ENCODE measurements around the gene CD163L1.

DNA sequence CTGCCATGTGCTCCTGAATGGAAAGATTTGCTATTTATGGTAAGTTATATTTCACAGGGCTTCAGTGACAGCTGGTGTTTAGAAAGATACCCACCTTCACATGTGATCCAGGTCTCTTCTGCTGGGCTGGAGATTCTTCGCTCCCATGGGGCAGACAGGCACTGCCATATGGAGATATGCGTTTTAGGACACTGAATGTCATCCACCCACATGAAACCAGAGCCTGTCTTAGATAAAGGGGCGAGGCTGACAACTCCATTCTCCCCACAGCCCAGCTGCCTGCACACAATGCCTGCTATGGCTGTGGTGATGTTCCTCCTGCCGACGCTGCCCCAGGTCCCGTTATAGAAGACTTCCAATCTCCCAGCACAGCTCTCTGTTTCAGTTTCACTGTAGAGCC lies 70.7 kb downstream of the CD163L1 start:
- TF ChIP-seq, protein P1, sequence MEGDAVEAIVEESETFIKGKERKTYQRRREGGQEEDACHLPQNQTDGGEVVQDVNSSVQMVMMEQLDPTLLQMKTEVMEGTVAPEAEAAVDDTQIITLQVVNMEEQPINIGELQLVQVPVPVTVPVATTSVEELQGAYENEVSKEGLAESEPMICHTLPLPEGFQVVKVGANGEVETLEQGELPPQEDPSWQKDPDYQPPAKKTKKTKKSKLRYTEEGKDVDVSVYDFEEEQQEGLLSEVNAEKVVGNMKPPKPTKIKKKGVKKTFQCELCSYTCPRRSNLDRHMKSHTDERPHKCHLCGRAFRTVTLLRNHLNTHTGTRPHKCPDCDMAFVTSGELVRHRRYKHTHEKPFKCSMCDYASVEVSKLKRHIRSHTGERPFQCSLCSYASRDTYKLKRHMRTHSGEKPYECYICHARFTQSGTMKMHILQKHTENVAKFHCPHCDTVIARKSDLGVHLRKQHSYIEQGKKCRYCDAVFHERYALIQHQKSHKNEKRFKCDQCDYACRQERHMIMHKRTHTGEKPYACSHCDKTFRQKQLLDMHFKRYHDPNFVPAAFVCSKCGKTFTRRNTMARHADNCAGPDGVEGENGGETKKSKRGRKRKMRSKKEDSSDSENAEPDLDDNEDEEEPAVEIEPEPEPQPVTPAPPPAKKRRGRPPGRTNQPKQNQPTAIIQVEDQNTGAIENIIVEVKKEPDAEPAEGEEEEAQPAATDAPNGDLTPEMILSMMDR (IDR thresholded peaks at IDR 0.05; ENCODE audit: low read depth, low read length): no peak
- no peak for TF ChIP-seq POLR2A (IDR thresholded peaks at IDR 0.05; ENCODE audit: extremely low read depth, insufficient read length)
